Measurements from ENCODE around the gene PHF13. TPM values are rescaled to one million over a fixed set of nuclear protein-coding genes. Genes with fewer than 3 reads are reported as not detected.

The PHF13 gene
- total and polyA plus RNA-seq, 9 of the 15 experiments (the other 6 are each of a cell fraction or from before 2014, with no cell fraction given): 1.8 to 36.1 (median 11.7) TPM

DNA sequence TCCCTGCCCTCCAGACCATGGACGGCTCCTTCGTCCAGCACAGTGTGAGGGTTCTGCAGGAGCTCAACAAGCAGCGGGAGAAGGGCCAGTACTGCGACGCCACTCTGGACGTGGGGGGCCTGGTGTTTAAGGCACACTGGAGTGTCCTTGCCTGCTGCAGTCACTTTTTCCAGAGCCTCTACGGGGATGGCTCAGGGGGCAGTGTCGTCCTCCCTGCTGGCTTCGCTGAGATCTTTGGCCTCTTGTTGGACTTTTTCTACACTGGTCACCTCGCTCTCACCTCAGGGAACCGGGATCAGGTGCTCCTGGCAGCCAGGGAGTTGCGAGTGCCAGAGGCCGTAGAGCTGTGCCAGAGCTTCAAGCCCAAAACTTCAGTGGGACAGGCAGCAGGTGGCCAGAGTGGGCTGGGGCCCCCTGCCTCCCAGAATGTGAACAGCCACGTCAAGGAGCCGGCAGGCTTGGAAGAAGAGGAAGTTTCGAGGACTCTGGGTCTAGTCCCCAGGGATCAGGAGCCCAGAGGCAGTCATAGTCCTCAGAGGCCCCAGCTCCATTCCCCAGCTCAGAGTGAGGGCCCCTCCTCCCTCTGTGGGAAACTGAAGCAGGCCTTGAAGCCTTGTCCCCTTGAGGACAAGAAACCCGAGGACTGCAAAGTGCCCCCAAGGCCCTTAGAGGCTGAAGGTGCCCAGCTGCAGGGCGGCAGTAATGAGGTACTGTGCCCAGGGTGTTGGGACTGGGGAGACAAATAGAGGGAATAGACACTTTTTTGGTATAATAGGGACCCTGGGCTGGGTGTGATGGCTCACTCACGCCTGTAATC is 32.7 kb upstream of the PHF13 start (continued):
- TF ChIP-seq RFX1 (IDR thresholded peaks at IDR 0.05) (no peak), HNRNPK (IDR thresholded peaks at IDR 0.05; ENCODE audit: low read depth, low read length, poor library complexity, severe bottlenecking) (no peak), JUND (IDR thresholded peaks at IDR 0.05; ENCODE audit: borderline replicate concordance, low read depth, low read length) (no peak), JUND (tag; IDR thresholded peaks at IDR 0.05; ENCODE audit: borderline replicate concordance, low read depth, low read length) (no peak), POLR2AphosphoS2 (IDR thresholded peaks at IDR 0.05; ENCODE audit: low read length) (no peak), ZFP30 (CRISPR knock-in tag; IDR thresholded peaks at IDR 0.05; ENCODE audit: borderline replicate concordance) (no peak), MTA3 (IDR thresholded peaks at IDR 0.05; ENCODE audit: borderline replicate concordance) (0 out of 2 replicates have a peak, but pooled peaks have one; percentile 22), MECOM (CRISPR knock-in tag; IDR thresholded peaks at IDR 0.05) (no peak), KAT8 (IDR thresholded peaks at IDR 0.05; ENCODE audit: low read depth) (no peak), MAX (CRISPR knock-in tag; IDR thresholded peaks at IDR 0.05) (peak; percentile 52; the same call in 1 of the 2 replicates), RBM34 (IDR thresholded peaks at IDR 0.05; ENCODE audit: borderline replicate concordance, insufficient read depth, low read length) (no peak), CREB1 (IDR thresholded peaks at IDR 0.05) (no peak), CREB1 (CRISPR knock-in tag; IDR thresholded peaks at IDR 0.05) (peak; percentile 68), RBM17 (IDR thresholded peaks at IDR 0.05; ENCODE audit: borderline replicate concordance, low read depth, low read length) (no peak)
- TF ChIP-seq, protein P1, sequence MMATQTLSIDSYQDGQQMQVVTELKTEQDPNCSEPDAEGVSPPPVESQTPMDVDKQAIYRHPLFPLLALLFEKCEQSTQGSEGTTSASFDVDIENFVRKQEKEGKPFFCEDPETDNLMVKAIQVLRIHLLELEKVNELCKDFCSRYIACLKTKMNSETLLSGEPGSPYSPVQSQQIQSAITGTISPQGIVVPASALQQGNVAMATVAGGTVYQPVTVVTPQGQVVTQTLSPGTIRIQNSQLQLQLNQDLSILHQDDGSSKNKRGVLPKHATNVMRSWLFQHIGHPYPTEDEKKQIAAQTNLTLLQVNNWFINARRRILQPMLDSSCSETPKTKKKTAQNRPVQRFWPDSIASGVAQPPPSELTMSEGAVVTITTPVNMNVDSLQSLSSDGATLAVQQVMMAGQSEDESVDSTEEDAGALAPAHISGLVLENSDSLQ (IDR thresholded peaks at IDR 0.05): no peak
- TF ChIP-seq, protein P2, sequence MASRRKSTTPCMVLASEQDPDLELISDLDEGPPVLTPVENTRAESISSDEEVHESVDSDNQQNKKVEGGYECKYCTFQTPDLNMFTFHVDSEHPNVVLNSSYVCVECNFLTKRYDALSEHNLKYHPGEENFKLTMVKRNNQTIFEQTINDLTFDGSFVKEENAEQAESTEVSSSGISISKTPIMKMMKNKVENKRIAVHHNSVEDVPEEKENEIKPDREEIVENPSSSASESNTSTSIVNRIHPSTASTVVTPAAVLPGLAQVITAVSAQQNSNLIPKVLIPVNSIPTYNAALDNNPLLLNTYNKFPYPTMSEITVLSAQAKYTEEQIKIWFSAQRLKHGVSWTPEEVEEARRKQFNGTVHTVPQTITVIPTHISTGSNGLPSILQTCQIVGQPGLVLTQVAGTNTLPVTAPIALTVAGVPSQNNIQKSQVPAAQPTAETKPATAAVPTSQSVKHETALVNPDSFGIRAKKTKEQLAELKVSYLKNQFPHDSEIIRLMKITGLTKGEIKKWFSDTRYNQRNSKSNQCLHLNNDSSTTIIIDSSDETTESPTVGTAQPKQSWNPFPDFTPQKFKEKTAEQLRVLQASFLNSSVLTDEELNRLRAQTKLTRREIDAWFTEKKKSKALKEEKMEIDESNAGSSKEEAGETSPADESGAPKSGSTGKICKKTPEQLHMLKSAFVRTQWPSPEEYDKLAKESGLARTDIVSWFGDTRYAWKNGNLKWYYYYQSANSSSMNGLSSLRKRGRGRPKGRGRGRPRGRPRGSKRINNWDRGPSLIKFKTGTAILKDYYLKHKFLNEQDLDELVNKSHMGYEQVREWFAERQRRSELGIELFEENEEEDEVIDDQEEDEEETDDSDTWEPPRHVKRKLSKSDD (conservative IDR thresholded peaks at IDR 0.05; ENCODE audit: low read length): no peak
- TF ChIP-seq, protein P3, sequence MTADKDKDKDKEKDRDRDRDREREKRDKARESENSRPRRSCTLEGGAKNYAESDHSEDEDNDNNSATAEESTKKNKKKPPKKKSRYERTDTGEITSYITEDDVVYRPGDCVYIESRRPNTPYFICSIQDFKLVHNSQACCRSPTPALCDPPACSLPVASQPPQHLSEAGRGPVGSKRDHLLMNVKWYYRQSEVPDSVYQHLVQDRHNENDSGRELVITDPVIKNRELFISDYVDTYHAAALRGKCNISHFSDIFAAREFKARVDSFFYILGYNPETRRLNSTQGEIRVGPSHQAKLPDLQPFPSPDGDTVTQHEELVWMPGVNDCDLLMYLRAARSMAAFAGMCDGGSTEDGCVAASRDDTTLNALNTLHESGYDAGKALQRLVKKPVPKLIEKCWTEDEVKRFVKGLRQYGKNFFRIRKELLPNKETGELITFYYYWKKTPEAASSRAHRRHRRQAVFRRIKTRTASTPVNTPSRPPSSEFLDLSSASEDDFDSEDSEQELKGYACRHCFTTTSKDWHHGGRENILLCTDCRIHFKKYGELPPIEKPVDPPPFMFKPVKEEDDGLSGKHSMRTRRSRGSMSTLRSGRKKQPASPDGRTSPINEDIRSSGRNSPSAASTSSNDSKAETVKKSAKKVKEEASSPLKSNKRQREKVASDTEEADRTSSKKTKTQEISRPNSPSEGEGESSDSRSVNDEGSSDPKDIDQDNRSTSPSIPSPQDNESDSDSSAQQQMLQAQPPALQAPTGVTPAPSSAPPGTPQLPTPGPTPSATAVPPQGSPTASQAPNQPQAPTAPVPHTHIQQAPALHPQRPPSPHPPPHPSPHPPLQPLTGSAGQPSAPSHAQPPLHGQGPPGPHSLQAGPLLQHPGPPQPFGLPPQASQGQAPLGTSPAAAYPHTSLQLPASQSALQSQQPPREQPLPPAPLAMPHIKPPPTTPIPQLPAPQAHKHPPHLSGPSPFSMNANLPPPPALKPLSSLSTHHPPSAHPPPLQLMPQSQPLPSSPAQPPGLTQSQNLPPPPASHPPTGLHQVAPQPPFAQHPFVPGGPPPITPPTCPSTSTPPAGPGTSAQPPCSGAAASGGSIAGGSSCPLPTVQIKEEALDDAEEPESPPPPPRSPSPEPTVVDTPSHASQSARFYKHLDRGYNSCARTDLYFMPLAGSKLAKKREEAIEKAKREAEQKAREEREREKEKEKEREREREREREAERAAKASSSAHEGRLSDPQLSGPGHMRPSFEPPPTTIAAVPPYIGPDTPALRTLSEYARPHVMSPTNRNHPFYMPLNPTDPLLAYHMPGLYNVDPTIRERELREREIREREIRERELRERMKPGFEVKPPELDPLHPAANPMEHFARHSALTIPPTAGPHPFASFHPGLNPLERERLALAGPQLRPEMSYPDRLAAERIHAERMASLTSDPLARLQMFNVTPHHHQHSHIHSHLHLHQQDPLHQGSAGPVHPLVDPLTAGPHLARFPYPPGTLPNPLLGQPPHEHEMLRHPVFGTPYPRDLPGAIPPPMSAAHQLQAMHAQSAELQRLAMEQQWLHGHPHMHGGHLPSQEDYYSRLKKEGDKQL (CRISPR knock-in tag; IDR thresholded peaks at IDR 0.05; ENCODE audit: borderline replicate concordance): no peak

Data from K562 (cell line).